Measurements from ENCODE around the gene CLTCL1.
A peak's percentile ranks its signal among the peaks of the same experiment; 100 is the strongest.
"Not testable (repeated sequence)": the region's sequence is repeated elsewhere in the genome, so short reads cannot be mapped to it uniquely, and the experiment has no call there.

CLTCL1 gene

DNA sequence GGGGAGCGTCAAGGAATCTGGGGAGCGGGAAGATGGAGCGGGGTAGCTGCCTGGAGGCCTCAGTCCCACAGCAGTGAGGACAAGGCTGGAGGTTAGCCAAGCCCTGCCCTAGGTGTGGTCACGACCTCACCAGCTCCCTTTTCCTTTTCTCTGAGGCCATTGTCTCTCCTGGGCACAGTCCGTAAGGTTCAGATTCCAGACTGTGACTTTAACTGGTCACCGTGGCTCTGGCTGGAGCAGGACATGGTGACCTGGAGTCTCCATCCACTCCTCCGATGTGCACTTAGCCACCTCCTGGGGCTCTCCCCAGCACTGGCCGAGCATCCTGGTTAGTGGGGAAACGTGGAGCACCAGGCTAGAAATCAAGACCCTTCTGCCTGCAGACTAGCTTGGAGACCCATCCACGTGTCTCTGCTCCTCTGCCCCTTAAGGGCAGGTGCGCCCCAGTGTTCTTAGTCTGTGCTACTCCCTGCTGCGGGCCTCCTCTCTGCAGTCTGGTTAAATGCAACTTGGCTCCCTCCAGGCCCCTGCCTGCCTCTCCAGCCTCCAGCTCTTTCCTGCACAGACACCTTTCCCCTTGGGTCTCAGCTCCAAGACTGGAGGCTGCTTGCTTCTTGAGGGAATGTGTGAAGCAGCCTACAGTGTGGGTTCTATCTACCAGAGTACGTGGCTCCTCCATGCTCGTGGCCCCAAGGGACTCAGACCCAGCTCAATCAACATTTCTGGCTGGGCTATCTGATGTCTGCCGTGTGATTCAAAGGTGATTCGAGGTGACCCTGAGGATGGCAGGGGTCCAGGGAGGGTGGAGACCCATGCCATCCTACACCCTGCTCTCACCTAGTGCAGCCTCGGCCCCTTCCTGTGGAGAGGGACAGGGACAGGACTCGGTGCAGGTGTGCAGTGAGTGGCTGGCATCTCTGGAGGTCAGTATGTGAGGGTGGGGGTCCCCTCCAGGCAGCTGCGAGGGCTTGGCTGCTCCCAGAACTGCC, 118.2 kb downstream of the CLTCL1 start:
- DNase-seq: no peak

DNA sequence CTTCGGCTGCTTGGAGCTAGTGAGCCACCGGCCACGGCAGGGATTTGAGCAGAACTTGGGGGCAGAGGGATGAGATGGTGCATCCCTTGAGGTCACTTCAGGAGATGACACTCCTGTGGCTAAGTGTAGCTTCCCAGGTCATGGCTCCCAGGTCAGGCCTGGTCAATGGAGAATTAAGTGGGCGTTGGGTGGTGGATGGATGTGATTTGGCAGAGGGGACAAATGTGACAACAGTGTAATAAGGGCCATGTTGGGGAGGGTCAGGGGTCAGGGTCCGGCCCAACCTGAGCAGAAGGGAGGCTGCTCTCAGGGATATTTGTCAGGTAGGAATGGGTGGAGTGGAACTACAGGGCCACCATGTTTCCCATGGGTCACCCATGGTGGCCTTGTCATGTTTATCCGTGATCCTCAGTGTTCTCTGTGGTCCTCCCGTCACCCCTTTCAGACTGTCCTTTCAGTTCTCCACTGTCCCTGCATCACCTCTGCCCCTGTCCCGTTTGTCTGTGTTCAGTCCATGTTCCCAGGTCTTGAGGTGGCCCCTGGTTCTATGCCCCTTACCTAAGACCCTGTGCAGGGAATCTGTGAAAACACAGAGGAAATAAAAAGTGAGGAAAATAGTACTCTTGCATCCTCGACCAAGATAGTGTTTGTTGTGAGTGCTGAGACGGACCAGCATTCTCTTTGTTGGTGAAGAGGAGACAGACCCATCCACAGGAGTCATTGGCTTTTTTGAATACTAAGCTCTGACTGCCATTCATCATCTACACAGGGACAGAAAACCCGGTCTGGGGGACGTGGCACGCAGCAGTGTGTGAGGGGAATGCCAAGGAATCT, 119.1 kb downstream of the CLTCL1 start:
- DNase-seq: no peak

DNA sequence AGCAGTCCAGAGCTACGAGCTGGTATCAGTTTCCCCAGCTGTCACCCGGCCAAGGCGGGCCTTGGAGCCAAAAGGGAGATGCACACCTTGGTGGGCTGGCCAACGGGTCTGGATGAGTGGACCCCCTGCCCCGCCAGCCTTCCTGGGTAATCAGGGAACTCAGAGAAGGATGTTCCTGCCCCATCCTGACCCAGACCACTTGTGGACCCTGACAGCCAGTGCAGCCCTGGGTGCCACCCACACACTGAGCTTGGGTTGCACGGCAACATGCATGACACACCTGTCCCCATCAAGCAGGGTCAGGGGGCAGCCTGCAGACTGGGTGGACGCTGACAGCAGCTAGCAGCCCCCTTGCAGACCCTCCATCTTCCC, 121.6 kb downstream of the CLTCL1 start:
- no peak for DNase-seq

DNA sequence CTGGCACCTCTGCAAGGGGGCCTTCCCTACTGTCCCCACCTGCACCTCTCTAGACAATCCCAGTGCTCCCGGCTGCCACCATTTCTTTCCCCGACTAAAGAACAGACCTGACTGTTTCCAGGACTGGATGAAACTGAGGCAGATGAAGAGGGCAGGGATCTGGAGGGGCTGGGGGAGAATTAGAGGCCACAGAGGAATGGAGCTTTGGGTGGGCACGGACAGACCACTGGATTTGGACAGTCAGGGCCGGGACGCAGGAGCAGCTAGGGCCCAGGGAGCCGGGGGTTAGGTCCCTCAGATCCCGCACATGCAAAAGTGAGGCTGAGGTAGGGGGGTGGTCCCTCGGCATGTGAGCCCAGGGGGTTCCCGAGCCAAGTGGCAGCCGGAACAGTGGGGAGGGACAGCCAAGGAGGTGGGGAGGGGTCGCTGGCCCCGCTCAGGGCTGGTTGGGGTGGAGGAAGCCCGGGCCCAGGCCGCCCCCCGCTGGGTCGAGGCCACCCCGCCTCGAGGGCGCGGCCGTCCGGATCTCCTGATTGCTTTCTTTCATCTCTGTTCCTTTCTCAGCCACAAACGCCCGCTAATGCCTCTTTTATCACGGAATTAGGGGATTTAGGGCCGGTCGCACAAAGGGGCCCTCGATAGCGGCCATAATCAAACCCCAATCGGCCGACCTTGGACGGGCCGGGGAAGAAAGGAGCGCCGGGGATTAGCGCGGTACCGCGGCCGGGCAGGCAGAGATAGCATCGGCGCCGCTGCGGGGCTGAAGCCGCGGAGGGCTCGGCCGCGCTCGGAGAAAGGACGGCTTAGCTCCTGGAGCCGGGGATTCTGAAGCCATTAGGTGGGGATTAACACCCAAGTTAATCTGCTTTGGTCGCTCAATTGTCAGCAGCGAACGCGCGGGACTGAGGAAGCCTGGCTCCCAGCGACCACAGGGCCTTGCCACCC, 122.2 kb downstream of the CLTCL1 start:
- DNase-seq: no peak

DNA sequence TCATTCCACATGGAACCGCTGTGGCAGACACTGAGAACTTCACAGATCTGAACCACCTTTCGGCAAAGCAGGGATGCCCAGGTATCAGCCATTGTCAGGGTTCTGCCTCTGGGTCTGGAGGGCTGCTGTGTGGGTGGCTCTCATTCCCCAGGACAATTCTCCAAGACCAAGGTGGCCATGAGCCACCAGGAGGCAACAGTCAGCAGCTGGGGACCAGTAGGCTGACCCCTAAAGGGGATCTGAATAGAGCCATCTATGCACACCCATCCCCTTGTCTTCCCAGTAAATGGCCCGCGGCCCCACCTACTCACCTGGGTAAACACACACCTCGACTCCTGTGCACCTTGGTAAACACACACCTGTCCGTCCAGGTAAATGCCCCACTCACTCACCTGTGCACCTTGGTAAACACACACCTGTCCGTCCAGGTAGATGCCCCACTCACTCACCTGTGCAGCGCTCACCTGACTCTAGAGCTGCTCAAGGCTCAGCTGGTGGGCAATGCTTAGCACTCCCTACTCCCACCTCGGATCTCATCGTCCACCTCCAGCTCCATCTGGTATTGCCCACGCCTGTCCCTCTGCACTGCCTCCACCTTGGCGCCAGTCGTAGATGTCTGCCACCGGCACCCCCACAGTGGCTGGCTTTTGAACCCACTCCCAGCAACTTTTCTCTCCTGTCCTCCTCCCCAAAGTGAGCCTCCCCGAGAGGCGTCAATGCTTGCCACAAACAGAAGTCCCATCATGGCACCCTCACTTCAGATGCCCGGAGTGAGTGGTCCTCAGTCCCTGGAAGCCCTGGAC, 123.2 kb downstream of the CLTCL1 start:
- no peak for DNase-seq

DNA sequence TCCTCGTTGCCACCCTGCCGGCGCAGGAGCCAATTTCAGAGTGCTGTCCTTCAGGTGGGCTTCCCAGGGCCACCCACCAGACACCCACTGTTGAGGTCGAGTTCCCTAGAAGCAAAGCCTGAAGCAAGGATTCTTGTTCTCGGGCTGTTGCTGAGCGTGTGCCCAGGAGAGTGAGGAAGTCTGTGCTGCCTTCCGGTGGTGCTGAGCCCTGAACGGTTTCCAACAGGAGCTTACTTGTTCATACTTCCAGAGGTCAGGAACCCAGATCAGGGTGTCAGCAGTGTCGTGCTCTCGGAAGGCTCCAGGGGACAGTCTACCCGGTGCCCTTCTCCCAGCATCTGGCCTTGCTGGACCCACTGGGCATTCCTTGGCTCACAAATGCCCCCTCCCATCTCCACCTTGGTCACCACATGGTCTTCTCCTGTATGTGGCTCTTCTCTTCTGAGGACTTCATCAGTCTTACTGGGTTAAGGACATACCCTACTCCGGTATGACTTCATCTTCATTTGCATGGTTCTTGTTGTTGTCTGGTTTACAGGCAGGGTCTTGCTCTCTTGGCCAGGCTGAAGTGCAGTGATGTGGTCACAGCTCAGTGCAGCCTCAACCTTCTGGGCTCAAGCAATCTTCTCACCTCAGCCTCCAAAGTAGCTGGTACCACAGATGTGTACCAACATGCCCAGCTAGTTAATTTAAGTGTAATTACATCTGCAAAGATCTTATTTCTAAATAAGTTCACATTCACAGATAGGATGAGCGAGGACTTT, 124.2 kb downstream of the CLTCL1 start:
- no peak for DNase-seq

DNA sequence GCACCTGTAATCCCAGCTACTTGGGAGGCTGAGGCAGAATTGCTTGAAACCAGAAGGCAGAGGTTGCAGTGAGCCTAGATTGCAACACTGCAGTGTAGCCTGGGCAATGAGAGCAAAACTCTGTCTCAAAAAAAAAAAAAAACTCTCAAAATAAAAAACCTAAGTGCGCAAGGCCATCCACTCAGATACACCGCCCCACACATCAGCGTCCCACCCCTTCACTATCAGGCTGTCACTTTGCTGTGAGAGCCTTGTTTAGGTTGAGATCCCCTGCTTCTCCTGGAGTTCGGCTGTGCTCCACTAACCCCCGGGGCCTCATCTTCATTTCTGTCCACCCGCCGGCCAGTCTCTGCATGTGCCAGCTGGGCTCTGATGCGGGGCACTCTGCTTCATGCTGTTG, 125.1 kb downstream of the CLTCL1 start:
- no peak for DNase-seq

DNA sequence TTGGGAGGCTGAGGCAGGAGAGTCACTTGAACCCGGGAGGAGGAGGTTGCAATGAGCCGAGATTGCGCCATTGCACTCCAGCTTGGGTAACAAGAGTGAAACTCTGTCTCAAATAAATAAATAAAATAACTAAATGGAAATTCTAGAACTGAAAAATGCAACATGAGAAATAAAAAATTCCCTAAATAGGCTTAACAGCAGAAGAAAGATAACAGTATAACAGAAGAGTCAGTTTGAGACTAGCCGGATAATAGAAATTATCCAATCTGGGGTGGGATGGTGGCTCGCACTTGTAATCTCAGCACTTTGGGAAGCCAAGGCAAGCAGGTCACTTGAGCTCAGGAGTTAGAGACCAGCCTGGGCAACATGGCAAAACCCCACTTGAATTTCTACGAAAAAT, 127.1 kb downstream of the CLTCL1 start:
- DNase-seq: no peak

DNA sequence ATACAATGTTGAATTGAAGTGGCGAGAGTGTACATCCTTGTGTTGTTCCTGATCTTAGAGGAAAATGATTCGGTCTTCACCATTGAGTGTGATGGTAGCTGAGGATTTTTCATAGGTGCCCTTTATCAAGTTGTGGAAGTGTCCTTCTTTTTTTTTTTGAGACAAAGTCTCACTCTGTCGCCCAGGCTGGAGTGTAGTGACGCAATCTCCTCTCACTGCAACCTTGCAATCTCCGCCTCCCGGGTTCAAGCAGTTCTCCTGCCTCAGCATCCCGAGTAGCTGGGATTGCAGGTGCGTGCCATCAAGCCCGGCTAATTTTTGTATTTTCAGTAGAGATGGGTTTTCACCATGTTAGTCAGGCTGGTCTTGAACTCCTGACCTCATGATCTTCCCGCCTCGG, 132.9 kb downstream of the CLTCL1 start:
- DNase-seq: not testable (repeated sequence)

DNA sequence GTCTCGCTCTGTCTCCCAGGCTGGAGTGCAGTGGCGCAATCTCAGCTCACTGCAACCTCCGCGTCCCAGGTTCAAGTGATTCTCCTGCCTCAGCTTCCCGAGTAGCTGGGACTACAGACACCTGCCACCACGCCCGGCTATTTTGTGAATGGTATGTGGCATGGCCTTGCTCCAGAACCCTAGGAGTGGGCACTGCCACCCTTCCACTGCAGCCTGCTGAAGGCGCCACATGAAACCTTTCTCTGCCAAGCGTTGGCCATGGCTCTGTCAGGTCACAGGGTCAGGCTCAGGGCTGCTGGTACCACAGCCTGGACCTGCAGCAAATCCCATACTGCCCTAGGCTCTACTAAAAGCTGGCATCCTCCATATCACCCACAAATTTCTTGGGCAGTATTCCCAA, 135.4 kb downstream of the CLTCL1 start:
- not testable (repeated sequence) for DNase-seq

DNA sequence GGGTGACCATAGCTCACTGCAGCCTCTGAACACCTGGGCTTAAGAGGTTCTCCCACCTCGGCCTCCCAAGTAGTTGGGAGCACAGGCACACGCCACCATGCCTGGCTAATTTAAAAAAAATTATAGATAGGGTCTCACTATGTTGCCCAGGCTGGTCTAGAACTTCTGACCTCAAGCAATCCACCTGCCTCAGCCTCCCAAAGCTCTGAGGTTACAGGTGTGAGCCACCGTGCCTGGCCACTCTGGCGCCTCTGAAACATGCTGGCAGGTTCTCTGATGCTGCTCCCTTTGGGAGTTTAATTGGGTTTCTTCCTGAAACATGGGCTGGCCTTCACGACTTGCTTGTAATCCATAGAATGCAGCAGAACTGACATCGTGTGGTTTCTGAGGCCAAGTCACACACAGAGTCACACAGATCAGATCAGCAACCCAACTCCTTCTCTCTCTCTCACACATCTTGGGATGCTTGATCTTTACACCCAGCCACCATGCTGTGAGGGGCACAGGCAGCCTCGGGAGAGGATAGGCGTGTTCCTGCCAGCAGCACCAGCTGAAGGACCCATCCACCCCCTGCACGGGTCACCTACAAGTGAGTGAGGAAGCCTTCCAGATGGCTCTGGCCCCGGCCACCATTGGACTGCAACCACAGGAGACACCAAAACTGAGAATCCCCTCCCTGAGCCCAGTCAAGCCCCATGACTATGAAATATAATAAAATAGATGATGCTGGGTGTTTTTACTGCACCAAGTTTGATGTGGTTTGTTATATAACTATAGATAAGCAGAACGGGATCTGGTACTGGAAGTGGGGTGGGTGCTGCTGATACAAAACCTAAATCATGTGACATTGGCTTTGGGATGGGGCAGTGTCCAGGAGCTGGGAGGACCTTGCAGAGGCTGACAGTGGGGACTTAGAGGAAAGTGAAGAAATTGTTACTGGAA, 138.3 kb downstream of the CLTCL1 start:
- DNase-seq: no peak

DNA sequence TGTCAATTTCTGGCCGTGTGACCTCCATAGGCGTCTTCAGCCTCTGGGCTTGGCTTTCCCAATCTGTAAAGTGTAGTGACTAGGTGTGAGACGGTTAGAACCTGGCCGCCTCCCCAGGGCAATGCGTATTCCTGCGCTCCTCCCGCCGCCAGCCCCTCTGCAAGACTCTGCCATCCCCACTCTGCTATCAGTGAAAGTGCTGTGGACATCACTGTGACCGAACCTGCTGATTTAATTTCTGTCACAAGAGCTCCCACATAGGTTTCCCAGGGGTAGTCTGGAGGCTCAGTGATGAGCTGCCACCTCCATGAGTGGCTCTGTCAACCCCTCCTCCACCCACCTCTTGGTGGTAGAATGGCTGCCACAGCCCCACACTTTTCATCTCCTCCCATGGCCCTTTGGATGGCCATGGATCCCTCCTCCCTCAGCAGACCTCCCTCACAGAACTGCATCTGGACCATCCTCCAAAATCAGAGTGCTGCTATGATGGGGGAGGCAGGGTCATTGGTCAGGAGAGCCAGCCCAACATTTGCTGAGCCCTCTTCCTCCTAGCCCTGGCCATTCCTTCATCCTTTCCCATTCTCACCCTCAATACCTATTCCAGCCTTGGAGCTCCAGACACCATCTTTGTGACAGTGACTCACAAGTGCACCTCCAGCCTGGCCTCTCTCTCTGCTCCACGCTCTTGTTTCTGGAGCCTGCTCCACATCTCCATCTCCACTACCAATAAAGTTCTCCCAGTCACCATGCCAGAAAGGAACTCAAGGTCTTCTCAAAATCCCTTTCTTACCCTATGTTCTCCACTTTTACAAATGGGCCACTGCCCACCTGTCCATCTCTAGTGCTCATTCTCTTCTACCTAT, 140.0 kb downstream of the CLTCL1 start:
- no peak for DNase-seq

DNA sequence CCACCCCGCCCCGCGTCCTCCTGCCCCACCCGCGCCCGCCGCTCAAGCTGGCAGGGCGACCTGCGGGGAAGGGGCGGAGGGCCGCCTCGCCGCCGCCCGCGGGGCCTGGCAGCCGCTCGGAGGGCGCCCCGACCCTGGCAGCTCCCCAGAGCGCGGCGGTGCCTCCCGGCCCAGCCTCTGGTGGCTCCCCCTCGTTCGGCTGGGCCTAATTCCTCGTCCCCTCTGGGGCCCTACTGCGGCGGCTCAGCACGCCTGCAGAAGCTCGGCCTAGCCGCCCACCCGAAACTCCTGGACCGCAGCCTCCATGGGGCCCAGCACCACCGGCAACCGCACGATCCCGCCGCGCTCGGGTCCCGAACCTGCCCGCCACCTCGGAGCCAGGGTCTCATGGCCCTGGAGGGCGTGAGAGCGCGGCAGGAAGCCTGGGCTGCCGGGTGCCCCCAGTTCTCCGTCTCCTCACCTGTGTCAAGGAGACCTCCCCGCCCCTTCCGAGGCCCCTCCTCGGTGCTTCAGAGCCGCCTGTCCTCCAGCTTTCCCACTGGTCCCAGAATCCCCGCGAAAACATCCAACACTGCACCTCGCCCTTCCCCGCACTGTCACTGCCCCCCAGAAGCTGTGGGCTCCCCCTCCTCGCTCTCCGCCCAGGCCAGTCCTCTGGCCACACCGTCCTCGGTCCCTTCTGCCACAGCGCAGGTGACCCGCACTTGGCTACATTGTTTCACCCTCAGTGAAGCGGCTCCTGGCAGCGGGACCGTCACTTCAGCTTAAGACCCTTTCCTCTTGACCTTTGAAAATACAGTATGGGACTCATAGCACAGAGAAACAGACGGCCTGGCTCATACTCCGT, 140.8 kb downstream of the CLTCL1 start:
- no peak for DNase-seq

DNA sequence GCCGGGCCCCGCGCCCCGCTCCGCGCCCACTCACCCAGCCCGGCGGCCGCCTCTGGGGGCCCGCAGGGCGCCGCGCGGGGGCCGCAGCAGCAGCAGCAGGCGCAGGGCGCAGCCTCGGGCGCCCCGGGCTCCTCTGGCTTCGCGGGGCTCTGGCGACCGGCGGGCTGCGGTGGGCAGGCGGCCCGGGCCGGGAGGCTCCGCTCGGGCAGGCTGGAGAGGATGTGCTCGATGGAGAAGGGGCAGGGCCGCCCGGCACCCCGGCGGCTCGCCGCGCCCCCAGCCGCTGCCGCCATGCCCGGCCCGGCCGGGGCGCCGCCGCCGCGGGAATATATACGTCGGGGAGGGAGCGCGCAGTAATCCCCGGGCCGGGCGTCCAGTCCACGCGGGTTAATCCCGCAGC, 141.5 kb downstream of the CLTCL1 start, which contains the start of gene GSC2:
TSS of gene GSC2 (minus strand) at position 302 of the 400 bp plus-strand sequence. CDS start at position 293, 9 bp downstream.
- DNase-seq: no peak

DNA sequence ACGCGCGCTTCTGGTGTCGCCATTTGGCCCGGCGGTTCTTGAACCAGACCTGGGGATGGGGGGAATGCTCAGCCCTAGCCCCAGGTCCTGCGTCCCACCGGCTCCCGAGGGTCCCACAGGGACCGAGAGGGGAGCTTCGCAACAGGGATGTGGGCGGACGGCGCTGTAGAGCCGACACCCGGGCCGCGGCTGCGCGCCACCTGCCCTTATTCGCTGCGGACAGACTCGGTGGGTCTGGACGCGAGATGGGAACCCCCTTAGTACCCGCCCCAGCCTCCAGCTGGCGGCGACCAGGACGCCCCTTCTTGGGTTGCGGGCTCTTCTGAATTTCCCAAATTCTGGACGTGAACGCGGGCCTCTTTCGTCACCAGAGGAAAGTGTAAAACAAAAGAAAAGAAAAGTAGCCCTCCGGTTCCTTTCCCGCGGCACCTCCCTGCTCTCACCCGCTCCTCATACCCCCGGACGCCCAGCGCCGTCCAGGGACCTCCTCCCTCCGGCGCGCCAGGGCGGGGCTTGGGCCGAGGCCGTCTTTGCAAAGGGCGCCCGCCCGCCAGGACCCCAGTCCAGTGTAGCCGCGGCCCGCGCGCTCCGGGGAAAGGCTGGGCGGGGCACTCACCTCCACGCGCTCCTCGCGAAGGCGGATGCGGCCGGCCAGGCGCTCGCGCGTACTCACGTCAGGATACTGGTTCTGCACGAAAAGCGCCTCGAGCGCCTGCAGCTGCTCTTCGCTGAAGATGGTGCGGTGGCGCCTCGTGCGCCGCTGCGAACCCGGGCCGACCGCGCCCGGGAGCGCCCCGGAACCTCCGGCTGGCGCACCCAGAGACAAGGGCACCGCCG, 142.3 kb downstream of the CLTCL1 start:
- DNase-seq: peak; percentile 40

DNA sequence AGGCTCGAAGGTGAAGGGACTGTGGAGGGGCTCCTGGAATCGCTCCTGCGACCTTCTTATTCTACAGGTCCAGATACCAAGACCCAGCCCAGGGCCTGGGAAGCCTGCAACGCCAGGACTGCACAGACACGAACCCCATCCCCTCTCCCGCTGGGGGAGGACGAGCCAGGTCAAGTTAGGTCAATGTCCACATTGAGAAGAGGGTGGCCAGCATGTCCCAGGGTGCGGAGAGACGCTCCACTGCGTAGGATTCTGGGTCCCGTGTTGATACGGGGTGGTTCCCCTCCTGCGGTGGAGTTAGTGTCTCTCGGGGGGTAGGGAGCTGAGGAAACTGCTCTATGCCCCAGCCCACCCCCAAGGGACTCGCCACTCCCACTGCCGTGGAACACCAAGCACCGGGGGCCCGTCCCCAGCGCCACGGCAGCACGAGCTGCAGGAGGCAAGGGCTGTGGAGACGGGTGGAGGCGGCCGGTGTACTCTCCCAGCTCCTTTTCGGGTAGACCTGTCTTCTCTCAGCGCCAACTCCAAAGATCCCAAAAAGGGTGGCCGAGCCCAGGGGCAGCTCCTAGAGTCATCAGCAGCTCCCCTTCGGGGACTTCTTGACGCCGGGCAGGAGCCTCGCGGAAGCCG, 143.0 kb downstream of the CLTCL1 start:
- DNase-seq: no peak
